K562 (cell line): ENCODE results near the gene ATG14. TPM values are rescaled to one million over a fixed set of nuclear protein-coding genes. Genes with fewer than 3 reads are reported as not detected.

Experiments used
- ARID1B ChIP-seq: fragments of 450-650 bp; IDR thresholded peaks from 2 replicates; pipeline ENCODE4 v1.6.1; 2016; ENCODE audit warnings: antibody characterized with exemption, mild to moderate bottlenecking, inconsistent platforms
- ATF3 ChIP-seq, 2 experiments: fragments of 450-650 bp in 1 of 2; sonication (generic) in 1 of 2; formaldehyde crosslinking in 1 of 2; IDR thresholded peaks in 1 of 2; conservative IDR thresholded peaks in 1 of 2; 2 replicates each; pipeline versions ENCODE4 v1.6.1 to v1.8.1; 2016 to 2023; ENCODE audit warnings: mild to moderate bottlenecking in 2 of 2, moderate library complexity in 2 of 2, inconsistent platforms in 1 of 2, missing genetic modification reagents in 1 of 2
- DPF2 ChIP-seq: fragments of 450-650 bp; IDR thresholded peaks from 2 replicates; pipeline ENCODE4 v1.6.1; 2016
- FIP1L1 ChIP-seq: fragments of 200-400 bp; formaldehyde crosslinking; IDR thresholded peaks from 2 replicates; pipeline ENCODE4 v1.6.1; 2018; ENCODE audit warnings: mild to moderate bottlenecking, low read depth, low read length; ENCODE audit not compliant: poor library complexity, severe bottlenecking
- FOXM1 ChIP-seq, 2 experiments: fragments of 450-650 bp in 1 of 2; sonication (generic) in 1 of 2; formaldehyde crosslinking in 1 of 2; IDR thresholded peaks; 2 replicates each; pipeline versions ENCODE4 v1.6.1 to v1.9.0; 2017 to 2022; ENCODE audit warnings: low read depth in 2 of 2, mild to moderate bottlenecking in 2 of 2, missing genetic modification reagents in 1 of 2, moderate library complexity in 1 of 2
- GATAD2A ChIP-seq: fragments of 450-650 bp; IDR thresholded peaks from 2 replicates; pipeline ENCODE4 v1.6.1; 2017
- IRF1 ChIP-seq: sonication (generic); formaldehyde crosslinking; IDR thresholded peaks from 2 replicates; pipeline ENCODE4 v1.8.0; 2022; ENCODE audit warnings: missing genetic modification reagents, mild to moderate bottlenecking, borderline replicate concordance
- KHSRP ChIP-seq: fragments of 450-650 bp; IDR thresholded peaks from 2 replicates; pipeline ENCODE4 v1.6.1; 2017
- MEIS2 ChIP-seq: fragments of 450-650 bp; IDR thresholded peaks from 2 replicates; pipeline ENCODE4 v1.6.1; 2014; ENCODE audit warnings: mild to moderate bottlenecking; ENCODE audit not compliant: partially characterized antibody
- NCOR1 ChIP-seq: fragments of 450-650 bp; IDR thresholded peaks from 2 replicates; pipeline ENCODE4 v1.6.1; 2016; ENCODE audit warnings: mild to moderate bottlenecking, moderate library complexity
- NEUROD1 ChIP-seq: fragments of 150-350 bp; IDR thresholded peaks from 2 replicates; pipeline ENCODE4 v1.6.1; 2014; ENCODE audit warnings: borderline replicate concordance, low read length, low read depth; ENCODE audit not compliant: partially characterized antibody
- NFIC ChIP-seq: fragments of 450-650 bp; IDR thresholded peaks from 2 replicates; pipeline ENCODE4 v1.6.1; 2017; ENCODE audit warnings: mild to moderate bottlenecking, inconsistent platforms
- PHF21A ChIP-seq: fragments of 450-650 bp; IDR thresholded peaks from 2 replicates; pipeline ENCODE4 v1.6.1; 2017; ENCODE audit warnings: low read depth, borderline replicate concordance
- RBM34 ChIP-seq: fragments of 200-400 bp; formaldehyde crosslinking; IDR thresholded peaks from 2 replicates; pipeline ENCODE4 v1.6.1; 2018; ENCODE audit warnings: low read length, borderline replicate concordance; ENCODE audit not compliant: insufficient read depth
- RCOR1 ChIP-seq, 2 experiments: IDR thresholded peaks; 2 replicates each; pipeline ENCODE4 v1.6.1; 2012; ENCODE audit warnings: low read depth in 2 of 2, low read length in 2 of 2, borderline replicate concordance in 1 of 2, improper control_type of control experiment in 1 of 2
- SAP30 ChIP-seq: fragments of 200-600 bp; sonication (generic); IDR thresholded peaks from 2 replicates; pipeline ENCODE4 v1.6.1; 2012; ENCODE audit warnings: borderline replicate concordance, low read depth, mild to moderate bottlenecking, moderate library complexity, low read length, control low read depth, inconsistent platforms; ENCODE audit not compliant: insufficient read depth, poor library complexity, severe bottlenecking
- SMARCA5 ChIP-seq: fragments of 450-650 bp; IDR thresholded peaks from 2 replicates; pipeline ENCODE4 v1.6.1; 2016
- STAT5A ChIP-seq: IDR thresholded peaks from 2 replicates; pipeline ENCODE4 v1.6.1; 2012; ENCODE audit warnings: low read length, inconsistent platforms, borderline replicate concordance
- TCF3 ChIP-seq: sonication (generic); formaldehyde crosslinking; IDR thresholded peaks from 2 replicates; pipeline ENCODE4 v1.4.0; 2020; ENCODE audit warnings: mild to moderate bottlenecking, missing genetic modification reagents
- ZBTB1 ChIP-seq: sonication (generic); formaldehyde crosslinking; IDR thresholded peaks from 2 replicates; pipeline ENCODE4 v1.8.1; 2023; ENCODE audit warnings: missing genetic modification reagents, low read depth, mild to moderate bottlenecking, borderline replicate concordance
- ZC3H11A ChIP-seq: IDR thresholded peaks from 2 replicates; pipeline ENCODE4 v1.6.1; 2012; ENCODE audit warnings: low read depth, low read length, improper control_type of control experiment
- ZKSCAN3 ChIP-seq: fragments of 250-450 bp; sonication (Bioruptor Pico); IDR thresholded peaks from 2 replicates; pipeline ENCODE4 v1.4.0; 2020
- ZNF3 ChIP-seq: fragments of 250-450 bp; sonication (Bioruptor Pico); IDR thresholded peaks from 2 replicates; pipeline ENCODE4 v1.5.0; 2021; ENCODE audit warnings: mild to moderate bottlenecking, moderate library complexity
- ZNF699 ChIP-seq: fragments of 250-450 bp; sonication (Bioruptor Pico); IDR thresholded peaks from 2 replicates; pipeline ENCODE4 v1.8.0; 2021; ENCODE audit warnings: mild to moderate bottlenecking, moderate library complexity; ENCODE audit not compliant: insufficient replicate concordance
- polyA plus RNA-seq, 8 experiments: library from polyadenylated mRNA; depleted of rRNA in 4 of 8; stranded (reverse) in 5 of 8; unstranded in 3 of 8; fragments of >200 nt; fragmentation: Nextera tagmentation in 2 of 8; fragmentation: Illumina TruSeq in 1 of 8; extraction: Ambion mirVana in 2 of 8; extraction: Trizol in 1 of 8; gene quantifications; 2 replicates each; pipeline versions ENCODE4 v1.2.1 to v1.2.3, GENCODE V29; 2011 to 2014; ENCODE audit warnings: inconsistent platforms in 1 of 8, missing spikeins in 1 of 8
- total RNA-seq, 7 experiments: library from RNA; depleted of rRNA in 6 of 7; stranded (reverse); fragments of >200 nt in 6 of 7; fragmentation: Illumina TruSeq in 2 of 7; extraction: Trizol in 2 of 7; gene quantifications; 2 replicates each; pipeline versions ENCODE4 v1.2.1 to v1.2.3, GENCODE V29; 2011 to 2021; ENCODE audit warnings: low replicate concordance in 1 of 7
- TF ChIP-seq, protein P1 (sequence below): IDR thresholded peaks from 2 replicates; pipeline ENCODE4 v1.6.1; 2014; ENCODE audit warnings: antibody characterized with exemption
- TF ChIP-seq, protein P2 (sequence below): fragments of 450-650 bp; formaldehyde crosslinking; IDR thresholded peaks from 2 replicates; pipeline ENCODE4 v1.4.0; 2020; ENCODE audit warnings: mild to moderate bottlenecking

ATG14 gene
- total and polyA plus RNA-seq, 9 of the 15 experiments (the other 6 are each of a cell fraction or from before 2014, with no cell fraction given), result 0.55 to 4.2 (median 3.5) TPM

DNA sequence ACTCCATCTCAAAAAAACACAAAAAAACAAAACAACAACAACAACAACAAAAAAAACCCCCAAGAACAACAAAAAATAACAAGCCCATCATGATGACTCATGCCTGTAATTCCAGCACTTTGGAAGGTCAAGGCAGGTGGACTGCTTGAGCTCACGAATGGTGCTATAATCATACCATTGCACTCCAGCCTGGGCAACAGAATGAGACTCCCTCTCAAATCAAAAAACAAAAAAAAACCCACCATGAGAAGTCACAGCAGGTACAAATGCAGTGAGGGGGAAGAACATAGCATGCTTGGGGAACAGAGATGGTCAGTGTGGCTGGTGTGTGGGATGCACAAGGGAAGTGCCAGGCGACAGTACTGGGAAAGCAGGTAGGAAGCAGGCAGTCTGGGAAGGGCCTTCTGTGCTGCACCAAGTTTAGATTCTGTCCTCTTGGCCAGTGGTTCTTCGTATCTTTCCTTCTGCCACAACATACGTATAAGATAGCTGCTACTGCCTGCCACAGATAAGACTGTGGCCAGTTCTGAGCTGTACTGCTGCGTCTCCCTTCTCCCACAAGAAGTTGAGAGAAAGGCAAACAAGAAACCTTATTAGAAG, 28.0 kb downstream of the ATG14 start (continued):
- TF ChIP-seq RBM34, result no peak
- 0 out of 2 replicates have a peak, but pooled peaks have one; percentile 32 for TF ChIP-seq KHSRP
- no peak for TF ChIP-seq ZNF699 (CRISPR knock-in tag)
- TF ChIP-seq STAT5A, result peak; percentile 91
- TF ChIP-seq MEIS2, result peak; percentile 26
- TF ChIP-seq IRF1 (CRISPR knock-in tag), result no peak
- TF ChIP-seq ZC3H11A, result no peak
- TF ChIP-seq RCOR1 (IDR thresholded peaks at IDR 0.05; ENCODE audit: borderline replicate concordance in 1 of 2, low read depth in 2 of 2, low read length in 2 of 2), result peak; percentile 51 to 91; a peak in 3 of 4 replicates
- peak; percentile 97 for TF ChIP-seq ARID1B
- no peak for TF ChIP-seq PHF21A
- TF ChIP-seq NFIC, result peak; percentile 86
- peak; percentile 66 for TF ChIP-seq ATF3 (IDR thresholded peaks at IDR 0.05)
- no peak for TF ChIP-seq ATF3 (CRISPR knock-in tag; conservative IDR thresholded peaks at IDR 0.05)
- TF ChIP-seq DPF2, result peak; percentile 96
- no peak for TF ChIP-seq SAP30
- no peak for TF ChIP-seq ZBTB1 (CRISPR knock-in tag)
- TF ChIP-seq GATAD2A, result peak; percentile 78
- peak; percentile 63; the same call in 1 of the 2 replicates for TF ChIP-seq SMARCA5
- TF ChIP-seq, protein P1, sequence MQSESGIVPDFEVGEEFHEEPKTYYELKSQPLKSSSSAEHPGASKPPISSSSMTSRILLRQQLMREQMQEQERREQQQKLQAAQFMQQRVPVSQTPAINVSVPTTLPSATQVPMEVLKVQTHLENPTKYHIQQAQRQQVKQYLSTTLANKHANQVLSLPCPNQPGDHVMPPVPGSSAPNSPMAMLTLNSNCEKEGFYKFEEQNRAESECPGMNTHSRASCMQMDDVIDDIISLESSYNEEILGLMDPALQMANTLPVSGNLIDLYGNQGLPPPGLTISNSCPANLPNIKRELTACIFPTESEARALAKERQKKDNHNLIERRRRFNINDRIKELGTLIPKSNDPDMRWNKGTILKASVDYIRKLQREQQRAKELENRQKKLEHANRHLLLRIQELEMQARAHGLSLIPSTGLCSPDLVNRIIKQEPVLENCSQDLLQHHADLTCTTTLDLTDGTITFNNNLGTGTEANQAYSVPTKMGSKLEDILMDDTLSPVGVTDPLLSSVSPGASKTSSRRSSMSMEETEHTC, result no peak
- no peak for TF ChIP-seq FIP1L1
- TF ChIP-seq NCOR1, result peak; percentile 92
- peak; percentile 97 for TF ChIP-seq TCF3 (CRISPR knock-in tag)
- TF ChIP-seq, protein P2, sequence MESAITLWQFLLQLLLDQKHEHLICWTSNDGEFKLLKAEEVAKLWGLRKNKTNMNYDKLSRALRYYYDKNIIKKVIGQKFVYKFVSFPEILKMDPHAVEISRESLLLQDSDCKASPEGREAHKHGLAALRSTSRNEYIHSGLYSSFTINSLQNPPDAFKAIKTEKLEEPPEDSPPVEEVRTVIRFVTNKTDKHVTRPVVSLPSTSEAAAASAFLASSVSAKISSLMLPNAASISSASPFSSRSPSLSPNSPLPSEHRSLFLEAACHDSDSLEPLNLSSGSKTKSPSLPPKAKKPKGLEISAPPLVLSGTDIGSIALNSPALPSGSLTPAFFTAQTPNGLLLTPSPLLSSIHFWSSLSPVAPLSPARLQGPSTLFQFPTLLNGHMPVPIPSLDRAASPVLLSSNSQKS, result no peak
- no peak for TF ChIP-seq ZKSCAN3 (CRISPR knock-in tag)
- TF ChIP-seq NEUROD1, result peak; percentile 61
- TF ChIP-seq ZNF3 (CRISPR knock-in tag), result no peak
- TF ChIP-seq FOXM1 (IDR thresholded peaks at IDR 0.05; ENCODE audit: low read depth), result peak; percentile 88
- no peak for TF ChIP-seq FOXM1 (CRISPR knock-in tag; IDR thresholded peaks at IDR 0.05; ENCODE audit: low read depth)
